Heart right ventricle (tissue), 16 donors: Measurements from ENCODE around the gene MT3. TPM values are rescaled to one million over a fixed set of nuclear protein-coding genes. Genes with fewer than 3 reads are reported as not detected.

Source experiments
- ATAC-seq, 8 donors: fragments of 200-7000 bp; cut with Tn5 transposase; one replicate each; pipeline ENCODE4 v1.9.1; 2020; ENCODE audit warnings: mild to moderate bottlenecking in 8 of 8, moderate library complexity in 8 of 8, moderate number of reproducible peaks in 1 of 8
- DNase-seq, 2 donors: peaks; one replicate each; pipeline ENCODE4 v3.0.0-alpha.2; 2020
- H3K27ac ChIP-seq, 10 donors: fragments of 200-600 bp; sonication (generic) in 2 of 10; one replicate each; pipeline versions ENCODE4 v1.5.0 to v1.8.0; 2020 to 2022; ENCODE audit warnings: mild to moderate bottlenecking in 3 of 10
- H3K27me3 ChIP-seq, 7 donors: fragments of 200-600 bp; one replicate each; pipeline ENCODE4 v1.8.0; 2021 to 2022; ENCODE audit warnings: mild to moderate bottlenecking in 2 of 7
- H3K36me3 ChIP-seq, 9 donors: fragments of 200-600 bp; sonication (generic) in 1 of 9; one replicate each; pipeline versions ENCODE4 v1.5.0 to v1.8.0; 2020 to 2022; ENCODE audit warnings: mild to moderate bottlenecking in 2 of 9
- H3K4me1 ChIP-seq, 9 donors: fragments of 200-600 bp; sonication (generic) in 1 of 9; one replicate each; pipeline versions ENCODE4 v1.5.0 to v1.8.0; 2020 to 2022; ENCODE audit warnings: mild to moderate bottlenecking in 4 of 9
- H3K4me3 ChIP-seq, 10 donors: fragments of 200-600 bp; sonication (generic) in 2 of 10; one replicate each; pipeline versions ENCODE4 v1.5.0 to v1.8.0; 2020 to 2022; ENCODE audit warnings: mild to moderate bottlenecking in 7 of 10, moderate library complexity in 2 of 10
- H3K9me3 ChIP-seq, 11 donors: fragments of 200-600 bp in 10 of 11; sonication (generic) in 2 of 11; one replicate each; pipeline versions ENCODE4 v1.5.0 to v1.8.0; 2013 to 2022; ENCODE audit warnings: mild to moderate bottlenecking in 2 of 11, control low read depth in 1 of 11, moderate library complexity in 1 of 11
- WGBS, 2 donors: extraction: QIAGEN DNeasy Blood & Tissue Kit; methylation state at CpG; one replicate each; pipeline ENCODE4 v1.1.7; 2013; ENCODE audit warnings: inconsistent platforms in 1 of 2; 5-methylcytosine and 5-hydroxymethylcytosine counted together
- intact Hi-C, 10 donors: fragments of 100-400 bp; cut with DNase I; formaldehyde crosslinking; loops; one replicate each; pipeline versions ENCODE4 v1.11.1 to v1.14.2; 2022
- polyA plus RNA-seq, 2 donors: library from polyadenylated mRNA; stranded (reverse); fragments of 200-250 nt; gene quantifications; one replicate each; pipeline ENCODE4 v1.2.3, GENCODE V29; 2013
- total RNA-seq, 10 donors: library from RNA; stranded (reverse); fragmentation: NEBNext Ultra II Directional in 3 of 10; extraction: Animal tissue kit (Norgen Biotek cat#: 25700) in 3 of 10; gene quantifications; one replicate each; pipeline versions ENCODE4 v1.2.1 to v1.2.4, GENCODE V29; 2021 to 2023
- TF ChIP-seq, protein P1 (sequence below), 9 donors: fragments of 200-600 bp; sonication (generic) in 2 of 9; IDR thresholded peaks; one replicate each; pipeline versions ENCODE4 v1.5.0 to v1.8.0; 2021 to 2022; ENCODE audit warnings: antibody characterized with exemption in 9 of 9, mild to moderate bottlenecking in 5 of 9, moderate library complexity in 1 of 9
- donor health status: Arrhythmogenic right ventricular cardiomyopathy.
- donor health status: ischemic (EF 13 %, LVEDD 7.1; RV severe dilation, severe dysfunction).
- donor health status: healthy with polysubstance abuse.
- donor health status: DM: no; HTN: yes; CAD: no.
- donor health status: DM: no; HTN: no; CAD: no.
- donor health status: ischemic (EF 25% LVEDD 6.9; RV normal size, moderate dysfunction).
- donor health status: ischemic (EF 25% LVEDD 5.7; RV mildly dilated, moderate dysfunction).
- donor health status: healthy.
- donor health status: DM: yes; HTN: yes; CAD: no.
- donor health status: Ischemic cardiomyopathy.
- donor health status: ischemic (EF 35%, LVEDD 5.7; RV mildly dilated, moderate dysfunction).
- donor health status: nonischemic (EF 11% LVEDD 7.7; RV severe dilation, severe dysfunction).
- donor health status: DM: yes; HTN: yes; CAD: no.
- donor health status: PGD.
- donor health status: ischemic (EF 29% LVEDD 5.4; RV normal size, mild dysfunction).
- donor health status: nonischemic (EF 23%, LVEDD 6.1; RV moderate dilation, normal function).

MT3 gene
- total and polyA plus RNA-seq, 12 donors: 1.9 to 29.8 (median 4.4) TPM

DNA sequence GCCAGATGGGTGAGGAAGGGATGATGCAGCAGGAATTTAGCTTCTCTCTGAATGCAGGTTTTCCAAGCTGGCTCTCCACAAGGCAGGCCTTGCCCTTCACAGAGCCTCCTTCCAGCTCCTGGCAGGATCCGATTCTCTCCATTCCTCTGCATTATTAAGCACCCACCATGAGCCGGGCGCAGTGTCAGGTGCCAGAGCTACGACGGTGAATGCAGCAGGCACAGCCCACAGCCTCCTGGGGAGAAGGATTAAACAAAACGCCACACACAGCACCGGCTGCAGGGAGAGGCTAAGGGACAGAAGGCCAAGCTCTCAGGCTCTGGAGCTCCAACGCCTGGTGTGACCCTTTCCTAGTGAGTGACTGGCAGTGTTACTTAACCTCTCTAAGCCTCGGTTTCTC is 12.0 kb downstream of the MT3 start:
- Histone ChIP-seq H3K4me3 (no peak overlapping the region), H3K27ac (no peak overlapping the region), H3K27me3 (peaks cover 0 to 6% (median 0%) of the 10 kb centered on the region in 7 donors), H3K9me3 (peaks cover 0 to 2% (median 0%) of the 10 kb centered on the region in 11 donors), H3K36me3 (no peaks in the 10 kb centered on the region), H3K4me1 (peaks cover 2 to 13% (median 6%) of the 10 kb centered on the region in 9 donors)
- ATAC-seq (no peak), DNase-seq (no peak)
- intact Hi-C loops: loop anchor here (2.0 to 5.0 kb wide), 6 partner anchors 46 to 101 kb away; partner anchors contain the start of gene MT1X (in 1 of the 10)
- TF ChIP-seq, protein P1, sequence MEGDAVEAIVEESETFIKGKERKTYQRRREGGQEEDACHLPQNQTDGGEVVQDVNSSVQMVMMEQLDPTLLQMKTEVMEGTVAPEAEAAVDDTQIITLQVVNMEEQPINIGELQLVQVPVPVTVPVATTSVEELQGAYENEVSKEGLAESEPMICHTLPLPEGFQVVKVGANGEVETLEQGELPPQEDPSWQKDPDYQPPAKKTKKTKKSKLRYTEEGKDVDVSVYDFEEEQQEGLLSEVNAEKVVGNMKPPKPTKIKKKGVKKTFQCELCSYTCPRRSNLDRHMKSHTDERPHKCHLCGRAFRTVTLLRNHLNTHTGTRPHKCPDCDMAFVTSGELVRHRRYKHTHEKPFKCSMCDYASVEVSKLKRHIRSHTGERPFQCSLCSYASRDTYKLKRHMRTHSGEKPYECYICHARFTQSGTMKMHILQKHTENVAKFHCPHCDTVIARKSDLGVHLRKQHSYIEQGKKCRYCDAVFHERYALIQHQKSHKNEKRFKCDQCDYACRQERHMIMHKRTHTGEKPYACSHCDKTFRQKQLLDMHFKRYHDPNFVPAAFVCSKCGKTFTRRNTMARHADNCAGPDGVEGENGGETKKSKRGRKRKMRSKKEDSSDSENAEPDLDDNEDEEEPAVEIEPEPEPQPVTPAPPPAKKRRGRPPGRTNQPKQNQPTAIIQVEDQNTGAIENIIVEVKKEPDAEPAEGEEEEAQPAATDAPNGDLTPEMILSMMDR (IDR thresholded peaks at IDR 0.05): no peak
- 63 to 64% methylated on average over 9 of the region's 9 CpGs for WGBS, 2 donors

DNA sequence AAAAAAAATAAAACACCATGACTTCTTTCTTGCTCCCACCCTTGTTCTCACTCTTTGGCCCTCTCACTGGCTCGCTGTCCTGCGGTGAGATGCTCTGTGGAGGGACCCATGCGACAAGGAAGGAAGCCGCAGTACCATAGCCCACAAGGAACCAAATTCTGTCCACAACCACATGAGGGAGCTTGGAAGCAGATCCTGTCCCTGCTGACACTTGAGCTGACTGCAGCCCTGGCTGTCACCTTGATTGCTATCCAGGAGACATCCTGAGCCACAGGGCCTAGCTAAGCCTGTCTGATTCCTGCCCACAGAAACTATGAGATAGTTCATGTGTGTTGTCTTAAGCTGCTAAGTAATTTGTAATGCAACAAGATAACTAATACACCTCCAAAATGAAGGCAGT is 14.3 kb downstream of the MT3 start:
- WGBS, 2 donors: 32 to 38% methylated on average over 4 of the region's 4 CpGs

DNA sequence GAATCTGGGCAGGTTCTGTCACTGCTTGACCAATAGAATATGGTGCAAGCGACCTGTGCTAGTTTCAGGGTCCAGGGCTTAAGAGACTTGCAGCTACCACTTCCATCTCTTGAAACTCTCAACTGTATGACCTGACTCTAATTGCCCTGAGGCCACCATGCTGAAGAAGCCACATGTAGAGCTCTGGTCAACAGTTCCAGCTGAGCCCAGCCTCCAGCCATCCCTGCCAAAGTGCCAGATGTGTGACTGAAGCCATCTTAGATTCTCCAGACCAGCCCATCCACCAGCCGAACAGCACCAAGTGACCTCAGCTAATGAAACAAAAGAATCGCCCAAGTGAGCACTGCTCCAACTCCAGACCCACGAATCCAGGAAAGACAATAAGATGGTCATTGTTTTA is 15.6 kb downstream of the MT3 start:
- Histone ChIP-seq H3K4me3 (no peak overlapping the region), H3K36me3 (no peaks in the 10 kb centered on the region), H3K9me3 (no peaks in the 10 kb centered on the region), H3K27ac (peak overlapping the region in 1 of 10 donors; percentile 94), H3K27me3 (peaks cover 0 to 6% (median 0%) of the 10 kb centered on the region in 7 donors), H3K4me1 (peaks cover 14 to 41% (median 37%) of the 10 kb centered on the region in 9 donors)
- intact Hi-C loops: loop anchor here (5.0 kb wide), 5 partner anchors 37 to 97 kb away; partner anchors contain the start of gene MT1X (in 5 of the 10)
- 89 to 93% methylated on average over 4 of the region's 4 CpGs for WGBS, 2 donors
- no peak for ATAC-seq
- TF ChIP-seq, protein P1 (IDR thresholded peaks at IDR 0.05): no peak
- DNase-seq: no peak

More for the DNA sequence above, 14.3 kb downstream of the MT3 start:
- Histone ChIP-seq H3K4me1 (peaks cover 14 to 30% (median 26%) of the 10 kb centered on the region in 9 donors), H3K27me3 (peaks cover 0 to 6% (median 0%) of the 10 kb centered on the region in 7 donors), H3K9me3 (no peaks in the 10 kb centered on the region), H3K27ac (peak overlapping the region in 2 of 10 donors; percentile 3 to 42), H3K36me3 (no peaks in the 10 kb centered on the region), H3K4me3 (no peak overlapping the region)
- intact Hi-C loops: loop anchor here (1.0 to 5.0 kb wide), 8 partner anchors 44 to 99 kb away; partner anchors contain the start of gene MT1X (in 1 of the 10)
- TF ChIP-seq, protein P1 (IDR thresholded peaks at IDR 0.05): peak; percentile 36 to 75 (median 57)
- peak in 4 of 8 donors; percentile 10 to 32 (median 15) for ATAC-seq
- DNase-seq: peak; percentile 37 to 65

DNA sequence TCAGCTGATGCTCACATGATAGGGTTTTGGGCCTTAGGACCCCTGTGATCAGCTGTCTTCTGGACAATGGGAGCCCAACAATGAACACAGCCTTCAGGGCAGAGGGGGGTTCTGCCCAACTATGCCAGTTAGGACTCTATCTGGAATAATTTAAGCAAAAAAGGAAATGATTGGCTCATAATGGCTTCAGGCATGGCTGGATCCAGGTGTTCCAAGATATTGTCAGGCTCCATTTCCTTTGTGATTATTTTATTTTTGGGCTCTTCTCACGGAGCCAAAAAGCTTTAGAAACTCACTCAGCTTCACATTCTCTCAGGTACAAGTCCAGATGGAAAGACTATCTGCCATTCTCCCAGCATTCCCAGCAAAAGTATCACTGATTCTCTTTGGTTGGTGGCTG is 16.1 kb downstream of the MT3 start:
- TF ChIP-seq, protein P1 (IDR thresholded peaks at IDR 0.05): no peak
- no peaks in the 10 kb centered on the region for H3K36me3 ChIP-seq
- intact Hi-C loops: loop anchor here in 7 of 10 donors (5.0 kb wide), 2 partner anchors 37 to 77 kb away; partner anchors contain the start of gene MT1X (in 4 of the 7)
- 76 to 79% methylated on average over 1 of the region's 1 CpG for WGBS, 2 donors
- H3K4me3 ChIP-seq: no peak overlapping the region
- peaks cover 17 to 46% (median 42%) of the 10 kb centered on the region in 9 donors for H3K4me1 ChIP-seq
- peak overlapping the region in 7 of 10 donors; percentile 84 to 99 (median 94) for H3K27ac ChIP-seq
- DNase-seq (no peak), ATAC-seq (no peak)
- peaks cover 0 to 3% (median 0%) of the 10 kb centered on the region in 7 donors for H3K27me3 ChIP-seq
- no peaks in the 10 kb centered on the region for H3K9me3 ChIP-seq
